H54 (cell line): ENCODE measurements around the gene OGFR.
"Not testable (repeated sequence)": the region's sequence is repeated elsewhere in the genome, so short reads cannot be mapped to it uniquely, and the experiment has no call there.

Experiments used
- DNase-seq: peaks from one replicate; pipeline ENCODE4 v3.0.0; 2011; ENCODE audit warnings: low spot score, mixed read lengths; ENCODE audit not compliant: insufficient read length
- FAIRE-seq: peaks from 3 replicates; lab custom pipeline; 2011; peaks lifted over from hg19 to GRCh38; lab: Jason Lieb, UNC
- POLR2A ChIP-seq: IDR thresholded peaks from 2 replicates; pipeline ENCODE4 v1.6.1; 2011; ENCODE audit warnings: low read depth, mild to moderate bottlenecking, low read length

The OGFR gene

GRCh38 chr20:62839816-62840215 is 35.2 kb downstream of the OGFR start:
- no peak for TF ChIP-seq POLR2A
- FAIRE-seq (no peak), DNase-seq (no peak)

GRCh38 chr20:62840244-62841197 is 35.9 kb downstream of the OGFR start:
- no peak for TF ChIP-seq POLR2A
- no peak for FAIRE-seq
- DNase-seq = no peak

GRCh38 chr20:62841705-62842212 is 37.1 kb downstream of the OGFR start:
- FAIRE-seq (no peak), DNase-seq (no peak)
- TF ChIP-seq POLR2A = no peak

- TF ChIP-seq POLR2A = no peak
- no peak for DNase-seq
- FAIRE-seq = no peak
Measured at GRCh38 chr20:62843656-62844055, 39.0 kb downstream of the OGFR start.

- no peak for TF ChIP-seq POLR2A
- DNase-seq (no peak), FAIRE-seq (no peak)
Measured at GRCh38 chr20:62844182-62844581, 39.5 kb downstream of the OGFR start.

- DNase-seq (no peak), FAIRE-seq (no peak)
- no peak for TF ChIP-seq POLR2A
Measured at GRCh38 chr20:62845416-62846160, 41.0 kb downstream of the OGFR start.

GRCh38 chr20:62846166-62846890 is 41.7 kb downstream of the OGFR start:
- no peak for FAIRE-seq
- no peak for TF ChIP-seq POLR2A
- no peak for DNase-seq

GRCh38 chr20:62848917-62849316 is 44.3 kb downstream of the OGFR start:
- not testable (repeated sequence) for FAIRE-seq, DNase-seq

GRCh38 chr20:62849431-62849830 is 44.8 kb downstream of the OGFR start:
- TF ChIP-seq POLR2A = no peak
- FAIRE-seq = no peak
- DNase-seq = no peak

GRCh38 chr20:62850333-62850974 is 45.8 kb downstream of the OGFR start:
- FAIRE-seq = no peak
- no peak for TF ChIP-seq POLR2A
- DNase-seq = no peak

- FAIRE-seq (no peak), DNase-seq (no peak)
- TF ChIP-seq POLR2A = no peak
Measured at GRCh38 chr20:62852196-62852595, 47.6 kb downstream of the OGFR start.

- FAIRE-seq (no peak), DNase-seq (no peak)
- no peak for TF ChIP-seq POLR2A
Measured at GRCh38 chr20:62852841-62853240, 48.2 kb downstream of the OGFR start.

GRCh38 chr20:62853304-62853703 is 48.7 kb downstream of the OGFR start:
- FAIRE-seq, DNase-seq: not testable (repeated sequence)
